KOPT-K1 (cell line): ENCODE measurements around the gene FGF12.

ENCODE experiments used
- H3K27ac ChIP-seq: fragments of 200-600 bp; sonication (generic); 2 replicates; pipeline ENCODE4 v1.5.1; 2016; ENCODE audit warnings: antibody characterized with exemption, mild to moderate bottlenecking, low read depth, low read length; ENCODE audit not compliant: poor library complexity, severe bottlenecking
- H3K36me3 ChIP-seq: fragments of 200-600 bp; sonication (generic); 2 replicates; pipeline ENCODE4 v1.5.1; 2017; ENCODE audit warnings: antibody characterized with exemption, mild to moderate bottlenecking, low read length, moderate library complexity; ENCODE audit not compliant: insufficient read depth
- H3K9me3 ChIP-seq: fragments of 200-600 bp; sonication (generic); 2 replicates; pipeline ENCODE4 v1.5.1; 2017; ENCODE audit warnings: antibody characterized with exemption, low read length, mild to moderate bottlenecking; ENCODE audit not compliant: insufficient read depth, poor library complexity, severe bottlenecking

The FGF12 gene

DNA sequence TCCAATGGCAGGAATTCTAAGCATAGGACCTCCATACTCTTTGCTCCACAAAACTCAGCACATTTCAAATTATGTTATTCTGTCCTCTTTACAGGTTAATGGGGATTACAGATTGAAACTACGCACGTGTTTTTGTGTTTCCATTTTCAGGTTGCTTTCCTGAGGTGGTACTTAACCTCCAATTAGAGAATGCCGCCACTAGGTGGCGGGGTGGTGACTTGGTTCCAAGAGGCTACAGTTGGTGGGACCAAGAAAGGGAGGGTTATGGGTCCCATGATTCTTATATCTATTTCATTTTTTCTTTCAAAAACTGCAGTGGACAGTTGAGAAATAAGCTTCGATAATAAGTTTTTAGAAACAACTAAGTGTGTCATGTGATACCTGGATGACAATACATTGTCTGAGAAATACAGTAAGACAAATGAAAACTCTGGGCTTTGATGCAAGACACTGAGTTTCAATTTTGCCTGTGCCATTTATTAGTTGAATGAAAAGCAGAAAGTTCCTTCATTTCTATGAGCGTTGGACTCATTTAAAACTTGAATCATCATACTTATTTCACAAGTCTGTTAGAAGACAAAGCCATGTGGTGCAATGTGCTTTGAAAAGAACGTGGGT, 539.0 kb downstream of the FGF12 start:
- Histone ChIP-seq H3K36me3 (no peaks in the 10 kb centered on the region), H3K27ac (no peak overlapping the region), H3K9me3 (no peaks in the 10 kb centered on the region)

- Histone ChIP-seq H3K9me3 (no peaks in the 10 kb centered on the region), H3K27ac (no peak overlapping the region), H3K36me3 (no peaks in the 10 kb centered on the region)
These were observed 539.8 kb downstream of the FGF12 start for GRCh38 chr3:192187485-192188051.

DNA sequence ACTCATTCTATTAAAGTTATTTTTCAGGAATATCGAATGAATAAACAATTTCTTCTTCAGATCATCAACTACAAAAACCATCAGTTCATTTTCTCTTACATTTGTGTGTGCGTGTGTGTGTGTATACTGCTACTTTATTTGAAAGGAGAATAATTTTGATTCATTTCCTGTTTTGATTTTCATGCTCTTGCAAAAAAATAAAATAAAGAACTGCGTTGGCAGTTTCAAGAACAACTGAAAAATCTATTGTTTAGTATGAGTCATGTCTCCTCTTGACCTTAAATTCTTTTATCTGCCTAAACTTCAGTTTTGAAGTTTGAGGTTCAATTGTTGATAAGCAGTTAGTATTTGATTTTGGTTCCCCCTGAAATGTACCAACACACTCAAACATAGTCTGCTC, 540.8 kb downstream of the FGF12 start:
- no peaks in the 10 kb centered on the region for H3K36me3 ChIP-seq
- H3K27ac ChIP-seq, result no peak overlapping the region
- no peaks in the 10 kb centered on the region for H3K9me3 ChIP-seq

GRCh38 chr3:192186045-192186444, 541.3 kb downstream of the FGF12 start:
- no peaks in the 10 kb centered on the region for H3K36me3 ChIP-seq
- H3K27ac ChIP-seq, result no peak overlapping the region
- H3K9me3 ChIP-seq, result no peaks in the 10 kb centered on the region

DNA sequence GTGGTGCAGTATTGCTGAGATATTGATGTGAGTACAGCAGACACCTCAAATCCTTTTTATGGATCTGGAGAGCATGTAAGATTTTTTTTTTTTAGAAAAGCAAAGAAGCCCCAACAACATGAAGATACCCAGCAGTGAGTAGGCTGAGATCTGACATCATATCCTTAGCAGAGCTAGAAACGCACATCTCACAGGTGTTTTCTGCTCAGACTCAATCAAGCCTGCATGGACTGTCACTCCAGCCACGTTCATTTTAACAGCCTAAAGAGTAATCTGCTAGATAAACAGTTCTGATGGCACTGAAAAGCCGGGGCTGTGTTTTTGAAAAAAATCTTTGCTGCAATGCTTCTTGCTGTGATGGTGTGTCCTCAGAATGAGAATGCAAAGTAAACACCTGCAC, 544.2 kb downstream of the FGF12 start:
- H3K9me3 ChIP-seq, result no peaks in the 10 kb centered on the region
- H3K27ac ChIP-seq, result no peak overlapping the region
- H3K36me3 ChIP-seq, result no peaks in the 10 kb centered on the region

GRCh38 chr3:192181151-192181550, 546.2 kb downstream of the FGF12 start:
- H3K9me3 ChIP-seq, result no peaks in the 10 kb centered on the region
- no peak overlapping the region for H3K27ac ChIP-seq
- no peaks in the 10 kb centered on the region for H3K36me3 ChIP-seq

- Histone ChIP-seq H3K36me3 (no peaks in the 10 kb centered on the region), H3K9me3 (no peaks in the 10 kb centered on the region)
These were observed 550.0 kb downstream of the FGF12 start for GRCh38 chr3:192177383-192177782.

GRCh38 chr3:192174283-192174682, 553.1 kb downstream of the FGF12 start:
- no peak overlapping the region for H3K27ac ChIP-seq
- no peaks in the 10 kb centered on the region for H3K36me3 ChIP-seq
- H3K9me3 ChIP-seq, result no peaks in the 10 kb centered on the region

More at GRCh38 chr3:192177383-192177782, 550.0 kb downstream of the FGF12 start:
- H3K27ac ChIP-seq, result no peak overlapping the region

- H3K27ac ChIP-seq, result no peak overlapping the region
These were observed 556.1 kb downstream of the FGF12 start for GRCh38 chr3:192171213-192171612.

DNA sequence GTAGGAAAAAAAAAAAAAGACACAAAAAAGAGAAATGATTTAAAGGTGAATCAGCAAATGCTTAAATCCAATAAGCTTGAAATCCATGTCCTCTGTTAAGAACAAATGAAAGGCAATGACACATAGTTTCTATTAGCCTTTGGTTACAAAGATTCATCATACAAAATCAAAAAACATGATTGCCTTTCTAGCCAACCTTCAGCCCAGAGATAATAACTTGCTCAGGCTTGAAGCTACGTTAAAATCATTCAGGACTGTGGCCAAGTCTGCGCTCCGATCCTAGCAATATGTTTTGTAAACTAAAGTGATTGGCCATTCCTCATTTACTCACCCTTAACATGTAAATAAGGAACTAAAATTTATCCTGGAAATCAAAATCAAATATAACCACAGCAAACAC, 556.7 kb downstream of the FGF12 start:
- H3K9me3 ChIP-seq, result no peaks in the 10 kb centered on the region
- H3K27ac ChIP-seq, result no peak overlapping the region
- H3K36me3 ChIP-seq, result no peaks in the 10 kb centered on the region

More at GRCh38 chr3:192171213-192171612, 556.1 kb downstream of the FGF12 start:
- H3K36me3 ChIP-seq, result no peaks in the 10 kb centered on the region
- H3K9me3 ChIP-seq, result no peaks in the 10 kb centered on the region

- no peaks in the 10 kb centered on the region for H3K9me3 ChIP-seq
- no peaks in the 10 kb centered on the region for H3K36me3 ChIP-seq
- no peak overlapping the region for H3K27ac ChIP-seq
These were observed 557.3 kb downstream of the FGF12 start for GRCh38 chr3:192170031-192170430.

DNA sequence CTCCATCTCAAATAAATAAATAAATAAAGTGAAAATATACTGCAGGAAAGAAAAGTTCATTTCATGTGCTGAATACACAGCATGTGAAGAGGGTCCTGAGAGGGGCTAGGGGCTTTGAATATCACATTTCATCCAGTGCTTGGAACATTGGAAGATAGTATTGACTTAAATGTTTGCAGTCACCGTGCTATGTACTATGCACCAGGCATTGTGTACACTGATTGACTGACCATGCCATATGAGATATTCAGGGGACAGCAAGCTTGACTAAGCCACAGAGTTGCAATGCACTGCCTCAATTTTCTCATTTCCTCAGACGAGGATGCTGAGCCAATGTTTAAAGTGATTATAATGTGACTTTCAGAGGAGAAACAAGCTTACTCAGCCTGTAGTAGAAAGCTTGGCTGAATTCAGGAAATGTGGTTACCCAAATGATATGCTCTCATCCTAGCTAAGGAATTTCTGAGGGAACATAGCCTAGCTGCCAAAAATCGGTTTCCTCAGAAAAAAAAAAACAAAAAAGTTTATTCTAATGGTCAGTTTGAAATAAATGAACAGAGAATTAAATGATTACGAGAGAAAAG, 557.9 kb downstream of the FGF12 start:
- Histone ChIP-seq H3K36me3 (no peaks in the 10 kb centered on the region), H3K9me3 (no peaks in the 10 kb centered on the region), H3K27ac (no peak overlapping the region)

DNA sequence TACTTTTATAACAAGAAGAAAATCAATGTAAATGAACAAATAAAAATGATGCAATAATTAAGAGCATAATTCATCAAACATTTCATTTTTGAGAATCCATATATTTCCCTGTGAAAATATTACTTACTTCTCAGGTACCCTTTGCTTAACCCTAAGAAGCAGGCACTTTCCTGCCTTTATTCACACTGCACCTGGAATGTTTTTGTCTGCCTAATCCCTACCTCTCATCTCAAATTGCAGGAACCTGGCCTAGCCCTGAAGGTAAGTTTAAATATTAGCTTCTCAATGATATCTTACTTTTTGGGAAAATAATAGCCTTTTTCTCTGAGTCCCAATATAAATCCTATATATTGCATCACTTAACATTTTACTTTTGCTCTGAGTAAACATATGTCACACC, 559.1 kb downstream of the FGF12 start:
- Histone ChIP-seq H3K36me3 (no peaks in the 10 kb centered on the region), H3K27ac (no peak overlapping the region), H3K9me3 (no peaks in the 10 kb centered on the region)

- H3K36me3 ChIP-seq, result no peaks in the 10 kb centered on the region
- H3K9me3 ChIP-seq, result no peaks in the 10 kb centered on the region
- H3K27ac ChIP-seq, result no peak overlapping the region
These were observed 561.8 kb downstream of the FGF12 start for GRCh38 chr3:192165552-192165951.

DNA sequence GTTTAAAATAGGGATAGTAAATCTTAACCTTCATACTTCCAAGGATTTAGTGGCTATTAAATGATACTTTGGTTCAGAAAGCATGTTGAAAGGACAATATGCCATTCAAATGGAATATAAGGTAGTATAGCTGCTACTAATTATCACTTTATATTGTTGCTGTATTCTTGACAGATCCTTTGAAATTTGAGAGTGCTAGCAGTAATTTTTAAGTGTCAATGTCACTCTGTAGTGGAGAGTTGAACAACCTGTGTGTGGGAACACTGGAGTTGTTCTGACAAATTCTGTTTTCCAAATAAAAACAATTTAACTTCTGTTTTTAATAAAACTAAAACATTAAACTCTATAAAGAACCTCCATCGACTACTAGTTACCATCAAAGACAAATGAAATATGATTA, 565.7 kb downstream of the FGF12 start:
- Histone ChIP-seq H3K9me3 (no peaks in the 10 kb centered on the region), H3K27ac (no peak overlapping the region), H3K36me3 (no peaks in the 10 kb centered on the region)

GRCh38 chr3:192156382-192156781, 571.0 kb downstream of the FGF12 start:
- H3K27ac ChIP-seq, result no peak overlapping the region
- no peaks in the 10 kb centered on the region for H3K9me3 ChIP-seq
- no peaks in the 10 kb centered on the region for H3K36me3 ChIP-seq
